Naive B cell (primary cell): ENCODE results near the gene RGS11. TPM values are rescaled to one million over a fixed set of nuclear protein-coding genes. Genes with fewer than 3 reads are reported as not detected.
A peak's percentile ranks its signal among the peaks of the same experiment; 100 is the strongest.

Experiments
- ATAC-seq, 2 donors: fragments of 150-1000 bp; cut with Tn5 transposase; 2 replicates each; pipeline ENCODE4 v1.10.0; 2021; ENCODE audit warnings: low read depth in 2 of 2, mild to moderate bottlenecking in 2 of 2, moderate library complexity in 2 of 2
- DNase-seq: peaks from one replicate; pipeline ENCODE4 v3.0.0; 2022
- H3K27ac Mint-ChIP-seq, 6 donors: one replicate each; pipeline ENCODE4 v1.8.0; 2020 to 2022; ENCODE audit warnings: mild to moderate bottlenecking in 6 of 6, mixed read lengths in 6 of 6, moderate library complexity in 5 of 6, inconsistent platforms in 2 of 6
- H3K27me3 Mint-ChIP-seq, 3 donors: one replicate each; pipeline ENCODE4 v1.8.0; 2021 to 2022; ENCODE audit warnings: mixed read lengths in 3 of 3, mild to moderate bottlenecking in 1 of 3
- H3K36me3 Mint-ChIP-seq, 2 donors: one replicate each; pipeline ENCODE4 v1.8.0; 2020 to 2022; ENCODE audit warnings: mixed read lengths in 2 of 2, inconsistent platforms in 1 of 2, mild to moderate bottlenecking in 1 of 2
- H3K4me1 Mint-ChIP-seq, 3 donors: one replicate each; pipeline ENCODE4 v1.8.0; 2020 to 2022; ENCODE audit warnings: mixed read lengths in 3 of 3, inconsistent platforms in 1 of 3, mild to moderate bottlenecking in 1 of 3, moderate library complexity in 1 of 3
- H3K4me3 Mint-ChIP-seq, 8 donors: one replicate each; pipeline ENCODE4 v1.8.0; 2020 to 2022; ENCODE audit warnings: mild to moderate bottlenecking in 8 of 8, mixed read lengths in 8 of 8, moderate library complexity in 8 of 8, inconsistent platforms in 2 of 8
- H3K9me3 Mint-ChIP-seq, 7 donors: one replicate each; pipeline ENCODE4 v1.8.0; 2020 to 2022; ENCODE audit warnings: mixed read lengths in 7 of 7, mild to moderate bottlenecking in 5 of 7, inconsistent platforms in 2 of 7, moderate library complexity in 1 of 7
- polyA plus RNA-seq, 6 donors: library from polyadenylated mRNA; unstranded; fragments of 300-500 nt; fragmentation: Illumina TruSeq; gene quantifications; one replicate each; pipeline ENCODE4 v1.2.3, GENCODE V29; 2021; ENCODE audit warnings: low read depth in 6 of 6

The RGS11 gene
- polyA plus RNA-seq, 6 donors from 2014 or later = 0.14 TPM; not detected in 5

- no peak for DNase-seq
- ATAC-seq = no peak
- H3K4me3 Mint-ChIP-seq = no peak overlapping the region
- H3K36me3 Mint-ChIP-seq = no peaks in the 10 kb centered on the region
- no peaks in the 10 kb centered on the region for H3K9me3 Mint-ChIP-seq
- H3K27ac Mint-ChIP-seq = no peak overlapping the region
- H3K27me3 Mint-ChIP-seq = no peaks in the 10 kb centered on the region
- H3K4me1 Mint-ChIP-seq = peaks cover 0 to 4% (median 4%) of the 10 kb centered on the region in 3 donors
Measured at GRCh38 chr16:307691-308312, 32.1 kb upstream of the RGS11 start.

- ATAC-seq = no peak
- no peaks in the 10 kb centered on the region for H3K9me3 Mint-ChIP-seq
- no peak overlapping the region for H3K4me3 Mint-ChIP-seq
- H3K27me3 Mint-ChIP-seq = no peaks in the 10 kb centered on the region
- H3K36me3 Mint-ChIP-seq = no peaks in the 10 kb centered on the region
- no peak for DNase-seq
- H3K27ac Mint-ChIP-seq = no peak overlapping the region
- peaks cover 0 to 4% (median 4%) of the 10 kb centered on the region in 3 donors for H3K4me1 Mint-ChIP-seq
Measured at GRCh38 chr16:306911-307370, 31.2 kb upstream of the RGS11 start.

- peak overlapping the region in 3 of 6 donors; percentile 44 to 75 (median 69) for H3K27ac Mint-ChIP-seq
- no peak for ATAC-seq
- no peaks in the 10 kb centered on the region for H3K9me3 Mint-ChIP-seq
- peaks cover 0 to 4% (median 4%) of the 10 kb centered on the region in 3 donors for H3K4me1 Mint-ChIP-seq
- peak overlapping the region in 1 of 8 donors; percentile 22 for H3K4me3 Mint-ChIP-seq
- no peak for DNase-seq
- H3K27me3 Mint-ChIP-seq = no peaks in the 10 kb centered on the region
- H3K36me3 Mint-ChIP-seq = no peaks in the 10 kb centered on the region
Measured at GRCh38 chr16:305916-306626, 30.3 kb upstream of the RGS11 start.

DNA sequence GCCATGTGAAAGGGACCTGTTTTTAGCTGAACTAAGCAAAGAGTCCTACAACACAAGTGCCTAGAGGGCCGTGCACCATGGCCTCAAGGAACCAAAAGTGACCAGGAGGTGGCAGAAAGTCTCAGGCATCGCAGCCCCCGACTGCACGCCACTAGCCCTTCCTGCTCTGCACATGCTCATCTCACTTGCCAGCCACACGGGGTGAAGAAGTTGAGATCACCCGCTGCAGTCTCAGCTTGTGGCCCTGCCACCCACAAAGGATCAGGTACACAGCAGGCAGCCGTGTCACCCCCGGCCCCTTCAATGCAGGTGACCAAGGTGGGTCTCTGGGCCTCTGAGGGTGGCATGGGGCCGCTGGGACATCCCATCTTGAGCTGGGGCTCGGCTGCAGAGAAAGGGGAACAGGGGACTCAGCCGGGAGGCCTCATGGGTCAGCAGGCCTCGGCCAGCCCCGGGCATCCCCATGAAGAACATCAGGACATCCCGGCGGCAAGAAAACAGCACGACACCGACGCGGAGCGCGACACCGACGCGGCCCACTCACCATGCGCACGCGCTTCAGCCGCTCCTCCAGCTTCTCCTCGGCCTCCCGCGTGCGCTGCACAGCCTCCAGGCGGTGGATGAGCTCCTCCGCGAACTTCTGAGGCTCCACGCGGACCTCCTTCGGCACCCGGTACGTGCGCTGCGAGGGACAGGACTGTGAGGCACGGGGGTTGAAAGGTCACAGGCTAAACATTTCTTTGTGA lies 28.2 kb upstream of the RGS11 start:
- H3K9me3 Mint-ChIP-seq = no peaks in the 10 kb centered on the region
- H3K4me3 Mint-ChIP-seq = no peak overlapping the region
- H3K27ac Mint-ChIP-seq = peak overlapping the region in 1 of 6 donors; percentile 88
- ATAC-seq (peak; percentile 50 to 72), DNase-seq (no peak)
- peaks cover 0 to 4% (median 0%) of the 10 kb centered on the region in 3 donors for H3K4me1 Mint-ChIP-seq
- H3K27me3 Mint-ChIP-seq = no peaks in the 10 kb centered on the region
- no peaks in the 10 kb centered on the region for H3K36me3 Mint-ChIP-seq

- ATAC-seq (no peak), DNase-seq (no peak)
- H3K27ac Mint-ChIP-seq = no peak overlapping the region
- H3K27me3 Mint-ChIP-seq = no peaks in the 10 kb centered on the region
- H3K9me3 Mint-ChIP-seq = no peaks in the 10 kb centered on the region
- no peak overlapping the region for H3K4me3 Mint-ChIP-seq
- H3K4me1 Mint-ChIP-seq = peaks cover 0 to 4% (median 0%) of the 10 kb centered on the region in 3 donors
- no peaks in the 10 kb centered on the region for H3K36me3 Mint-ChIP-seq
Measured at GRCh38 chr16:301950-302349, 26.2 kb upstream of the RGS11 start.

- ATAC-seq (no peak), DNase-seq (no peak)
- Mint-ChIP-seq H3K4me3 (no peak overlapping the region), H3K4me1 (no peaks in the 10 kb centered on the region), H3K27me3 (no peaks in the 10 kb centered on the region), H3K27ac (no peak overlapping the region), H3K9me3 (no peaks in the 10 kb centered on the region), H3K36me3 (no peaks in the 10 kb centered on the region)
Measured at GRCh38 chr16:301235-301634, 25.5 kb upstream of the RGS11 start.

DNA sequence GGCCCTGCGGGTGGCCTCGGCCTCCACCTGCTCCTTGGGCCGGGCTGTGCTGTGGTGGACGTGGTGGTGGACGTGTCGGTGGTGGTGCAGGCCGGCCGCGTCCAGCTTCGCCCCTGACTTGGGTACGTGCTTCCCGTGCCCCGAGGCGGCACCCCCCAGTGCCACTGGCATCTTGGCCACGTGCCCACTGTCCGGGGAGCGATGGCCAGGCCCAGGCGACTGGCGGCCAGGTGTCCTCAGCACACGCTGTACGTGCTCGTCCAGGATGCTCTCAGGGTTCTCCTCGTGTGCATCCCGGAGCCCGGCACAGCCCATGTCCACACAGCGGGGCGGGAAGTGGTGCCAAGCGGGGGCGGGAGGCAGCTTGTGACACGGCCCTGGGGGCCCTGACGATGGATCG lies 22.1 kb upstream of the RGS11 start:
- Mint-ChIP-seq H3K27ac (no peak overlapping the region), H3K27me3 (no peaks in the 10 kb centered on the region), H3K9me3 (no peaks in the 10 kb centered on the region), H3K4me1 (no peaks in the 10 kb centered on the region), H3K36me3 (no peaks in the 10 kb centered on the region), H3K4me3 (no peak overlapping the region)
- ATAC-seq (no peak), DNase-seq (no peak)

DNA sequence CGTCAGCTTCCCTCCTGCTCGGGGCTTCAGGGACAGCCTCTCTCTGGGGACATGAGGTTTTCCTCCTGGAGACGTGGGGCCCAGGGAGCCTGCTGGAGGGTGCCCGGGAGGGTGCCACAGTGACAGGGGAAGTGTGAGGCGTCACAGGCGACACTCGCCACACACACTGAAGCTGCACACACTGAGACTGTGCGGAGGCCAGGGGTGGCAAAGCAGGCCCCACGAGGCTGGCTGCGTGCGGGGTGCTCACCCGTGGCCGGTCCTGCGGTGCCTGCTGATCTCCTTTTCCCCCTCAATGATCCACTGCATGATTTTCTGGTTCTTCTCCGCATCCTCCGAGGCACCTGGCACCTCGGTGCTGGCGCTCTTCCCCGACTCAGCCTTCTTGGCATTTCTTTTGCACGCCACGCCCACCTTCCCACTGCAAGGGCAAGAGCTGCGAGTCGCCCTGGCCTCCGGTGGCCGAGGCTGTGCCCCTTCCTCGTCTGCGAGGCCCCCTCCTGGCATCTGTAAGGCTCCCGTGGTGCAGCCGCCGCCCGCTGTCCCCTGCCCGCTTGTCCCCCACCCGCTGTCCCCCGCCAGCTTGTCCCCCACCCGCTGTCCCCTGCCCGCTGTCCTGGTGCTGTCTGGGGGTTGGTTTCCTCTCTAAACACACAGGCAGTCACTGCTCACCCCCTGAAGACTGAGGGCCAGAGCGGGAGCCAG lies 21.2 kb upstream of the RGS11 start:
- Mint-ChIP-seq H3K36me3 (no peaks in the 10 kb centered on the region), H3K4me3 (no peak overlapping the region), H3K27ac (no peak overlapping the region), H3K27me3 (no peaks in the 10 kb centered on the region), H3K4me1 (peaks cover 0 to 3% (median 0%) of the 10 kb centered on the region in 3 donors), H3K9me3 (no peaks in the 10 kb centered on the region)
- ATAC-seq (no peak), DNase-seq (no peak)

DNA sequence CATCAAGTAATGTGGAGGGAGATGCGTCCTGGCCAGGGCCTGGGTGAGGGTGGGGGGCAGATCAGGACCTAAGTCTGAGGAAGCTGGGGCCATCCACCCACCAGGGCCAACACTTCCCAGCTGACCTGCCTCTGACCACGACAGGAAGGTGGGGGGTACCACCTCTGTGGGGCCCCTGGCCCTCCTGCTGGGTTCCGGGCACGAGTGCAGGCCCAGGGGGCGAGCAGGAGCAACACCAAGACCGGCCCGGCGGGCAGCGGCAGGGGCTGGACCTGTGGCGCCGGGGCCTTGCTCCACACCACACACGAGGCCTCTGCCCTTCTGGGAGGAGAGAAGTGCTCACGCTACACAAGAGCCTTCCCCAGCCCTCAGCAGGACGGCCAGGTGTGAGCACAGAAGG lies 20.5 kb upstream of the RGS11 start:
- H3K9me3 Mint-ChIP-seq = no peaks in the 10 kb centered on the region
- H3K27me3 Mint-ChIP-seq = no peaks in the 10 kb centered on the region
- DNase-seq (no peak), ATAC-seq (no peak)
- no peak overlapping the region for H3K27ac Mint-ChIP-seq
- peaks cover 0 to 3% (median 0%) of the 10 kb centered on the region in 3 donors for H3K4me1 Mint-ChIP-seq
- H3K36me3 Mint-ChIP-seq = no peaks in the 10 kb centered on the region
- no peak overlapping the region for H3K4me3 Mint-ChIP-seq

- Mint-ChIP-seq H3K4me3 (no peak overlapping the region), H3K27ac (peak overlapping the region in 1 of 6 donors; percentile 69), H3K36me3 (peaks cover 0 to 2% of the 10 kb centered on the region in 2 donors), H3K4me1 (peaks cover 0 to 3% (median 0%) of the 10 kb centered on the region in 3 donors), H3K27me3 (no peaks in the 10 kb centered on the region), H3K9me3 (no peaks in the 10 kb centered on the region)
- no peak for ATAC-seq
- DNase-seq = no peak
Measured at GRCh38 chr16:293043-293775, 17.5 kb upstream of the RGS11 start.

- H3K27me3 Mint-ChIP-seq = no peaks in the 10 kb centered on the region
- H3K9me3 Mint-ChIP-seq = no peaks in the 10 kb centered on the region
- H3K4me3 Mint-ChIP-seq = no peak overlapping the region
- no peak for ATAC-seq
- no peak for DNase-seq
- peaks cover 0 to 8% of the 10 kb centered on the region in 2 donors for H3K36me3 Mint-ChIP-seq
- H3K4me1 Mint-ChIP-seq = peaks cover 0 to 3% (median 0%) of the 10 kb centered on the region in 3 donors
- H3K27ac Mint-ChIP-seq = peak overlapping the region in 1 of 6 donors; percentile 30
Measured at GRCh38 chr16:291539-291938, 15.8 kb upstream of the RGS11 start.

DNA sequence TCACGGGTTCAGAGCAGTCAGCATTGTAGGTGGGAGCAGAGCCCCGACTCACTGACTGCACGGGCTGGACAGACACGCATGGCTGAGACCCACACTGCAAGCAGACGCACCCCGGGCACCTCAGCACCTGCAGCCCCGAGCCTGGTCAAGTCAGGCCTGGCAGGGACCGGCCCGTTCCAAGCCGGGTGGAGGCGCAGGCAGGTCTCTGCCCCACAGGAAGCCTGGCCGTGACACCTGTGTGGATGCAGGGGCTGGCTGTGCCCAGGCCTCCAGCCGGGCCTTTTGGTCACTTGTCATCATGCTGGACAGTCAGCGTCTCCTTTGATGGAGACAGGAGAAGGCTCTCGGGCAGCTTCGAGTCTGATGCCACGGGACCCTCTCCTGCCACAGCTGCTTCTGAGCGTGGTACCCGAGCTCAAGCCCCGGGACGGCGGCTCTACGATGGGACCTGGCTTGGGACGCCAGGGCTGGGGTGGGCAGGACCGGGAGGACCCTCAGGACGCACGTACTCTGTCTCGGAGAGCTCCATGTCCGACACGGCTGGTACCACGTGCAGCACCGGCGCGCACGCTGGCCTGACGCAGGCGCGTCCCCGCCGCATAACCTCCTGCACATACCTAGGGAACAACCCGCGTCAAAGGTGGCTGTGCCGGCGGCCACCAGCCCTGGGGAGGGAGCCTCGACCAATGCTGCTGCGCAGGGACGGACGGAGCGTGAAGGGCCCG lies 15.1 kb upstream of the RGS11 start:
- DNase-seq (no peak), ATAC-seq (no peak)
- Mint-ChIP-seq H3K9me3 (no peaks in the 10 kb centered on the region), H3K27me3 (no peaks in the 10 kb centered on the region), H3K36me3 (peaks cover 0 to 8% of the 10 kb centered on the region in 2 donors), H3K4me1 (peaks cover 0 to 3% (median 3%) of the 10 kb centered on the region in 3 donors), H3K4me3 (peak overlapping the region in 1 of 8 donors; percentile 25), H3K27ac (no peak overlapping the region)
